Transverse colon (tissue), 4 donors: ENCODE results near the gene GSTT2B. TPM values are rescaled to one million over a fixed set of nuclear protein-coding genes. Genes with fewer than 3 reads are reported as not detected.
"Not testable (repeated sequence)": the region's sequence is repeated elsewhere in the genome, so short reads cannot be mapped to it uniquely, and the experiment has no call there.

Experiments
- DNase-seq: peaks from one replicate; pipeline ENCODE4 v3.0.0-alpha.2; 2019
- H3K27ac ChIP-seq, 4 donors: fragments of 200-600 bp; sonication (generic); 2 replicates each; pipeline ENCODE4 v1.5.1; 2016 to 2018; ENCODE audit warnings: inconsistent platforms in 4 of 4
- H3K27me3 ChIP-seq: fragments of 200-600 bp; sonication (generic); 2 replicates; pipeline ENCODE4 v1.5.1; 2017; ENCODE audit warnings: inconsistent platforms
- H3K36me3 ChIP-seq, 4 donors: fragments of 200-600 bp; sonication (generic); 2 replicates each; pipeline ENCODE4 v1.5.1; 2017 to 2019; ENCODE audit warnings: inconsistent platforms in 4 of 4
- H3K4me1 ChIP-seq, 4 donors: fragments of 200-600 bp; sonication (generic); 2 replicates each; pipeline ENCODE4 v1.5.1; 2017 to 2020; ENCODE audit warnings: inconsistent platforms in 4 of 4
- H3K4me3 ChIP-seq, 4 donors: fragments of 200-600 bp; sonication (generic); 1 replicate in 1 of 4; 2 replicates in 3 of 4; pipeline versions ENCODE4 v1.5.1 to v1.6.1; 2017 to 2019; ENCODE audit warnings: inconsistent platforms in 4 of 4
- H3K9me3 ChIP-seq, 2 donors: fragments of 200-600 bp; sonication (generic); 2 replicates each; pipeline ENCODE4 v1.5.1; 2017 to 2019; ENCODE audit warnings: inconsistent platforms in 2 of 2
- CTCF ChIP-seq, 5 experiments: fragments of 200-600 bp in 3 of 5; fragments of 450-650 bp in 2 of 5; sonication (generic) in 3 of 5; IDR thresholded peaks; 1 replicate in 2 of 5; 2 replicates in 3 of 5; pipeline ENCODE4 v1.5.1; 2016 to 2017; ENCODE audit warnings: antibody characterized with exemption in 5 of 5, inconsistent platforms in 3 of 5, mild to moderate bottlenecking in 2 of 5, moderate library complexity in 1 of 5
- POLR2A ChIP-seq: fragments of 450-650 bp; IDR thresholded peaks from one replicate; pipeline ENCODE4 v1.6.1; 2016; ENCODE audit warnings: antibody characterized with exemption, mild to moderate bottlenecking, moderate library complexity
- POLR2AphosphoS5 ChIP-seq, 3 donors: sonication (generic); formaldehyde crosslinking; IDR thresholded peaks; one replicate each; pipeline ENCODE4 v1.6.1; 2016; ENCODE audit warnings: antibody characterized with exemption in 3 of 3
- WGBS, 2 donors: methylation state at CpG; one replicate each; pipeline ENCODE4 v1.1.5; 2018; ENCODE audit warnings: low coverage in 1 of 2; 5-methylcytosine and 5-hydroxymethylcytosine counted together
- in situ Hi-C, 4 donors: fragments of 200-750 bp; cut with MboI; loops; one replicate each; pipeline versions ENCODE4 v1.15.0 to v1.15.1; 2017; ENCODE audit warnings: low sequenced_read_pairs in 3 of 4, low pct_ligation_motif_present in 1 of 4, low pct_unique_long_range_greater_than_20kb in 1 of 4
- intact Hi-C: fragments of 100-400 bp; cut with DNase I; formaldehyde crosslinking; loops from one replicate; pipeline ENCODE4 v1.15.1; 2023; ENCODE audit warnings: low total_unique reads
- total RNA-seq, 4 donors: library from RNA; depleted of rRNA; stranded (reverse); fragments of >200 nt; gene quantifications; one replicate each; pipeline ENCODE4 v1.1.0, GENCODE V29; 2016

The GSTT2B gene
- total RNA-seq, 4 donors from 2014 or later, result 2.4 TPM; not detected in 3

DNA sequence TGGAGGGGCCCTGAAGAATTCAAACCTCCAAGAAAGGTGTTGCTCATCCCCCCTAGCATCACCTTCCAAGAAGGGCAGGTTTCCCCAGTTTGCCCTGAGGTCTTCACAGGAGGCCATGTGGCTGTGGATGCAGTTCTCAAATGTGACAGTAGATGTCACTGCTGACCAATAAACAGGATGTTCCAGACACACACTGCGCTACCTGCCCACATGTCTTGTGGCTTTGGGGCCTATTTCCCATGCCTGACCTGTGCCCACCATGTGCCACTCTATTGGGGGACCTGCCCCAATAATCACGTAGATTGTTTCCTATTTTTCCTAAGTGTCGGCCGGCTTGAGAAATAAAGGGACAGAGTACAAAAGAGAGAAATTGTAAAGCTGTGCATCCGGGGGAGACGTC is 23.4 kb upstream of the GSTT2B start:
- Histone ChIP-seq H3K4me1 (no peaks in the 10 kb centered on the region), H3K27ac (no peak overlapping the region), H3K4me3 (no peak overlapping the region), H3K36me3 (no peaks in the 10 kb centered on the region), H3K9me3 (no peaks in the 10 kb centered on the region), H3K27me3 (no peaks in the 10 kb centered on the region)
- TF ChIP-seq POLR2AphosphoS5 (IDR thresholded peaks at IDR 0.05) (no peak), POLR2A (no peak), CTCF (IDR thresholded peaks at IDR 0.05) (peak in 1 of 5 experiments; percentile 48)
- no CpG with 5 or more reads among the region's 6 CpGs for WGBS, 2 donors
- DNase-seq, result no peak
- intact Hi-C loops (no loop called here), in situ Hi-C loops (no loop called here)

DNA sequence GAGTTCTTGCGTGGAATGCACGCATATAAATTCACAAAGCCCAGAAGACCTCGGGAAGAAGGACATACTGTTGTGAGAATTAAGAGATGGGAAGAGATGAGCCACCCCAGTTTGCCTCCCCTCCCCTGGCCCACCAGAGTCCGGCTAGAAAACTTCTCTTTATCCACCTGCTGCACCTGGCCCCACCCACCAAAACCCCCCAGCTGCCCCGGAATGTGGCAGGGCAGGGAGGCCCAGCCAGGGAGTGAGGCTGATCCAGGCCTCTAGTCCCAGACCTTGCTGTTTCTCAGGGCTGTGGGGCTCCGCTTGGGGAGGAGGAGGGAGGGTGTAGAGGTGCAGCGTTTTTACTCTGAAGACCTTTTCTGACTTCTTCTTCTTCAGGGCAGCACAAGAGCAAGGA is 19.6 kb upstream of the GSTT2B start:
- H3K9me3 ChIP-seq, H3K4me3 ChIP-seq, H3K36me3 ChIP-seq, in situ Hi-C loops, H3K27me3 ChIP-seq, intact Hi-C loops, DNase-seq, H3K4me1 ChIP-seq, H3K27ac ChIP-seq: not testable (repeated sequence)
- WGBS, 2 donors, result no CpG with 5 or more reads among the region's 7 CpGs

DNA sequence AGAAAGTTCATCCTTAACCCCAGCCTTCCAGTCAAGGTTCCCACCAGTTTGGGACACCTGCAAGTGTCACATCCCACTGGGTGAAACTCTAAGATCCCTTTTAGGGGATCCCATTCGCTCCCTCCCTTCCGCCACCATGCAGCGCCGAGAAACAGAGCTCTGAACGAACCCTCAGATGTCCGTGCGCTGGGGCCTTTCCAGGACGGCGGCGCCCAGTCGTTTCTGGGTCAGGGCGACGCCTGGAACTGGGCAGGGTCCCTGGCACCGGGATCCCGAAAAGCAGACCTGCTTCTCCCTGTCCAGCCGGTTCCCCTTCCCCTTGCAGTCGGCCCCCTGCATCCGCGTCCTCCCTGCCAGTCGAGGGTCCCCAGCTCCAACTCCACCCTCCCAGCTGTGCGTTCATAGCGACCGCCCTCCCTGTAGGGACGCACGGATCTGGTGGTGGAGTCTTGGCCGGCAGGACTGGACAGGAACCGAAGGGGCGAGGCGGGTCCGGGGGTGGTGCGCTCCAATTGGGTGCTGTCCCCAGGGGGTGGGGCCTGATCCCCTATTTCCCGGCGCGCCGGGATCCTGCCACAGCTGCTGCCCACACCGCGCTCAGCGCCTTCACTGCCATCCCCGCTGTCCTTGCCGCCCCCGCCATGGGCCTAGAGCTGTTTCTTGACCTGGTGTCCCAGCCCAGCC is 18.7 kb upstream of the GSTT2B start, which contains the start of gene GSTT2:
TSS of gene GSTT2 (plus strand) at position 578 of the 684 bp plus-strand sequence.
- H3K27me3 ChIP-seq, H3K27ac ChIP-seq, H3K36me3 ChIP-seq, H3K4me3 ChIP-seq, H3K4me1 ChIP-seq, H3K9me3 ChIP-seq, DNase-seq, intact Hi-C loops: not testable (repeated sequence)
- in situ Hi-C loops, result loop anchor here in 1 of 4 donors (10.0 kb wide), 1 partner anchor 55 kb away; no protein-coding TSS in a partner anchor
- WGBS, 2 donors, result no CpG with 5 or more reads among the region's 41 CpGs

DNA sequence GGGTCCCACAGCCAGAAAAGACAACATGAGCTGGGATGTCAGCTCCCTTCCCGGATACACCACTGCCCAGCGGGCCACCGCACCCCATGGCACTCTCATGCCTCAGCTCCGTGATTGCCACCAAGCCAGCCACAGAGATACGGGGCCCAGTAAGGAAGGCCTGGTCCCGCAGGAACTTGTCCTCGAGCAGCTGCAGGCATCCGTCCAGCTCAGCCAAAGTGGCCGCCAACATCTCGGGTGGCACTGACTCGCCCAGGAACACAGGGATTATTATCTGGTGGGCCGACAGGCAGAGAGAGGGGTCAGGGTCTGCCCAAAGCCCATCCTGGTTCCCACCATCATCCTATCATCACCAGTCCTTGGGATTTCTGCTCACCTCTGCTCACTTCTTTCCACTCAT is 16.3 kb upstream of the GSTT2B start:
- H3K9me3 ChIP-seq, H3K36me3 ChIP-seq, H3K27me3 ChIP-seq, DNase-seq, H3K4me1 ChIP-seq, intact Hi-C loops, H3K27ac ChIP-seq, H3K4me3 ChIP-seq: not testable (repeated sequence)
- in situ Hi-C loops, result loop anchor here in 1 of 4 donors (10.0 kb wide), 1 partner anchor 53 kb away; no protein-coding TSS in a partner anchor
- WGBS, 2 donors, result no CpG with 5 or more reads among the region's 12 CpGs

- not testable (repeated sequence) for DNase-seq, H3K4me1 ChIP-seq
Observed at GRCh38 chr22:23974836-23975352, 13.9 kb upstream of the GSTT2B start.

GRCh38 chr22:23974345-23974744 is 13.3 kb upstream of the GSTT2B start, which contains the start of gene DDT:
TSS of gene DDT (minus strand) at chr22:23974441. CDS start at chr22:23974414, 27 bp downstream.
- DNase-seq, H3K36me3 ChIP-seq, H3K9me3 ChIP-seq, H3K4me1 ChIP-seq, H3K27me3 ChIP-seq, H3K27ac ChIP-seq, H3K4me3 ChIP-seq: not testable (repeated sequence)
- WGBS, 2 donors, result no CpG with 5 or more reads among the region's 29 CpGs
- intact Hi-C loops, result loop anchor here (5.0 kb wide), 1 partner anchor 52 kb away; no protein-coding TSS in a partner anchor
- in situ Hi-C loops, result loop anchor here in 1 of 4 donors (10.0 kb wide), 1 partner anchor 50 kb away; no protein-coding TSS in a partner anchor

More at GRCh38 chr22:23974836-23975352, 13.9 kb upstream of the GSTT2B start:
- H3K27me3 ChIP-seq, H3K9me3 ChIP-seq, H3K4me3 ChIP-seq, H3K36me3 ChIP-seq, H3K27ac ChIP-seq: not testable (repeated sequence)
- in situ Hi-C loops (loop anchor here in 1 of 4 donors (10.0 kb wide), 1 partner anchor 50 kb away; no protein-coding TSS in a partner anchor), intact Hi-C loops (loop anchor here (5.0 kb wide), 1 partner anchor 53 kb away; no protein-coding TSS in a partner anchor)
- WGBS, 2 donors, result 22% methylated on average over 11 of the region's 27 CpGs; no CpG with 5 or more reads in 1 of the 2 donors

- H3K27me3 ChIP-seq, H3K4me3 ChIP-seq, H3K4me1 ChIP-seq, H3K27ac ChIP-seq, DNase-seq, H3K9me3 ChIP-seq, H3K36me3 ChIP-seq: not testable (repeated sequence)
- in situ Hi-C loops, result loop anchor here in 1 of 4 donors (10.0 kb wide), 1 partner anchor 47 kb away; no protein-coding TSS in a partner anchor
- intact Hi-C loops, result loop anchor here (5.0 kb wide), 1 partner anchor 50 kb away; no protein-coding TSS in a partner anchor
- 93% methylated on average over 3 of the region's 3 CpGs; no CpG with 5 or more reads in 1 of the 2 donors for WGBS, 2 donors
Observed at GRCh38 chr22:23971927-23972326, 10.9 kb upstream of the GSTT2B start.
